HCT116 (cell line): Measurements from ENCODE around the gene ACTR8. TPM values are rescaled to one million over a fixed set of nuclear protein-coding genes. Genes with fewer than 3 reads are reported as not detected.

Experiments used
- ATAC-seq: fragments of 200-7000 bp; cut with Tn5 transposase; 2 replicates; pipeline ENCODE4 v1.9.1; 2020; ENCODE audit warnings: mild to moderate bottlenecking, moderate library complexity
- BruUV-seq: library from RNA; stranded (reverse); fragments of 400-500 nt; replicated peaks from 2 replicates; lab custom pipeline; 2021; lab: Mats Ljungman, UMichigan
- CTCF ChIA-PET: fragments of 300-600 bp; sonication (Branson Sonifier 250); formaldehyde crosslinking; loops from one replicate; lab custom pipeline; 2021; ENCODE audit warnings: antibody characterized with exemption; lab: Charles Lee
- POLR2A ChIA-PET: fragments of 300-600, 350-600 bp; sonication (Branson Sonifier 250); formaldehyde crosslinking; loops from one replicate; lab custom pipeline; 2021; ENCODE audit warnings: antibody characterized with exemption; lab: Charles Lee
- RAD21 ChIA-PET, 2 experiments: fragments of 300-600 bp; sonication (Branson Sonifier 250); formaldehyde crosslinking; loops; one replicate each; lab custom pipeline; 2023; ENCODE audit warnings: low total read pairs in 2 of 2; ENCODE audit not compliant: uncharacterized antibody in 2 of 2, unreplicated experiment in 2 of 2, low non-redundant PET in 1 of 2; lab: Charles Lee
- DNase-seq: peaks from one replicate; pipeline ENCODE4 v3.0.0-alpha.2; 2010; ENCODE audit warnings: low read depth, low spot score
- H2AFZ ChIP-seq: fragments of 200-600 bp; shearing (Covaris generic), sonication (generic); 2 replicates; pipeline ENCODE4 v1.6.1; 2017; ENCODE audit warnings: low read depth, mixed run types, mixed read lengths, antibody characterized with exemption, low read length; ENCODE audit not compliant: poor library complexity, severe bottlenecking
- H3K27ac ChIP-seq: 2 replicates; pipeline ENCODE4 v1.5.1; 2012; ENCODE audit warnings: low read depth, low read length
- H3K27me3 ChIP-seq: fragments of 200-600 bp; sonication (generic); 2 replicates; pipeline ENCODE4 v1.6.1; 2016; ENCODE audit warnings: mixed run types, low read length, mixed read lengths; ENCODE audit not compliant: insufficient read depth
- H3K36me3 ChIP-seq, 2 experiments: fragments of 200-500 bp in 1 of 2; fragments of 200-600 bp in 1 of 2; sonication (Bioruptor generic) in 1 of 2; sonication (generic) in 1 of 2; 2 replicates each; pipeline versions ENCODE4 v1.5.1 to v1.6.1; 2014 to 2016; ENCODE audit warnings: low read length in 2 of 2, inconsistent platforms in 1 of 2, mixed read lengths in 1 of 2, mixed run types in 1 of 2; ENCODE audit not compliant: insufficient read depth in 2 of 2, control insufficient read depth in 1 of 2
- H3K4me1 ChIP-seq, 2 experiments: fragments of 200-600 bp in 1 of 2; sonication (generic) in 1 of 2; 2 replicates each; pipeline versions ENCODE4 v1.5.1 to v1.6.1; 2012 to 2017; ENCODE audit warnings: low read length in 2 of 2, inconsistent platforms in 1 of 2, mild to moderate bottlenecking in 1 of 2, mixed read lengths in 1 of 2, mixed run types in 1 of 2, moderate library complexity in 1 of 2; ENCODE audit not compliant: insufficient read depth in 2 of 2, control insufficient read depth in 1 of 2
- H3K4me2 ChIP-seq: fragments of 200-600 bp; sonication (generic); 2 replicates; pipeline ENCODE4 v1.6.1; 2017; ENCODE audit warnings: mixed run types, low read length, mixed read lengths
- H3K4me3 ChIP-seq, 2 experiments: fragments of 200-600 bp in 1 of 2; sonication (generic) in 1 of 2; replicated peaks in 1 of 2; 2 replicates each; pipeline ENCODE4 v1.5.1; 2011 to 2016; ENCODE audit warnings: low read length in 2 of 2, control low read depth in 1 of 2, low read depth in 1 of 2, mild to moderate bottlenecking in 1 of 2, mixed read lengths in 1 of 2, mixed run types in 1 of 2
- H3K79me2 ChIP-seq: fragments of 200-600 bp; sonication (generic); 2 replicates; pipeline ENCODE4 v1.6.1; 2017; ENCODE audit warnings: mild to moderate bottlenecking, mixed run types, low read length, moderate library complexity, mixed read lengths; ENCODE audit not compliant: insufficient read depth
- H3K9ac ChIP-seq: fragments of 200-600 bp; sonication (generic); 2 replicates; pipeline ENCODE4 v1.6.1; 2016; ENCODE audit warnings: low read length, mixed read lengths
- H3K9me2 ChIP-seq: fragments of 200-600 bp; sonication (generic), shearing (Covaris generic); 2 replicates; pipeline ENCODE4 v1.6.1; 2017; ENCODE audit warnings: mixed run types, mild to moderate bottlenecking, moderate library complexity; ENCODE audit not compliant: insufficient read depth
- H3K9me3 ChIP-seq, 2 experiments: fragments of 200-500 bp in 1 of 2; fragments of 200-600 bp in 1 of 2; sonication (Bioruptor generic) in 1 of 2; sonication (generic) in 1 of 2; 2 replicates each; pipeline ENCODE4 v1.6.1; 2014 to 2017; ENCODE audit warnings: low read length in 2 of 2, mixed read lengths in 2 of 2, inconsistent platforms in 1 of 2, low read depth in 1 of 2, mild to moderate bottlenecking in 1 of 2, mixed run types in 1 of 2, moderate library complexity in 1 of 2; ENCODE audit not compliant: control insufficient read depth in 1 of 2, insufficient read depth in 1 of 2
- H4K20me1 ChIP-seq: fragments of 200-600 bp; sonication (generic), shearing (Covaris generic); 2 replicates; pipeline ENCODE4 v1.6.1; 2017; ENCODE audit warnings: mixed run types, mild to moderate bottlenecking, moderate library complexity; ENCODE audit not compliant: insufficient read depth
- CBX3 ChIP-seq: IDR thresholded peaks from 2 replicates; pipeline ENCODE4 v1.6.1; 2012; ENCODE audit warnings: low read depth
- CTCF ChIP-seq, 3 experiments: fragments of 200-600 bp in 1 of 3; sonication (generic) in 1 of 3; IDR thresholded peaks in 2 of 3; conservative IDR thresholded peaks in 1 of 3; 2 replicates each; pipeline ENCODE4 v1.5.1; 2012 to 2017; ENCODE audit warnings: low read depth in 2 of 3, low read length in 2 of 3, antibody characterized with exemption in 1 of 3, borderline replicate concordance in 1 of 3, control low read depth in 1 of 3, mild to moderate bottlenecking in 1 of 3, mixed read lengths in 1 of 3, mixed run types in 1 of 3, moderate library complexity in 1 of 3; ENCODE audit not compliant: insufficient read depth in 1 of 3
- EGR1 ChIP-seq: IDR thresholded peaks from 2 replicates; pipeline ENCODE4 v1.6.1; 2012; ENCODE audit warnings: low read depth
- ELF1 ChIP-seq: IDR thresholded peaks from 2 replicates; pipeline ENCODE4 v1.6.1; 2012; ENCODE audit warnings: low read depth, borderline replicate concordance
- FOSL1 ChIP-seq: IDR thresholded peaks from 2 replicates; pipeline ENCODE4 v1.6.1; 2012; ENCODE audit warnings: low read depth
- JUND ChIP-seq: IDR thresholded peaks from 2 replicates; pipeline ENCODE4 v1.6.1; 2012
- MAX ChIP-seq: IDR thresholded peaks from 2 replicates; pipeline ENCODE4 v1.6.1; 2012
- POLR2A ChIP-seq: IDR thresholded peaks from 2 replicates; pipeline ENCODE4 v1.7.0; 2011; ENCODE audit warnings: borderline replicate concordance; ENCODE audit not compliant: insufficient read depth, insufficient read length; ENCODE audit errors: extremely low read depth
- POLR2AphosphoS5 ChIP-seq: IDR thresholded peaks from 2 replicates; pipeline ENCODE4 v1.6.1; 2011; ENCODE audit warnings: mild to moderate bottlenecking, low read depth, low read length, moderate library complexity
- RAD21 ChIP-seq: IDR thresholded peaks from 2 replicates; pipeline ENCODE4 v1.6.1; 2012; ENCODE audit warnings: low read depth, mild to moderate bottlenecking
- SP1 ChIP-seq: IDR thresholded peaks from 2 replicates; pipeline ENCODE4 v1.6.1; 2012; ENCODE audit warnings: low read depth
- SRF ChIP-seq: IDR thresholded peaks from 2 replicates; pipeline ENCODE4 v1.6.1; 2012; ENCODE audit warnings: low read depth
- TCF7L2 ChIP-seq: IDR thresholded peaks from 2 replicates; pipeline ENCODE4 v1.7.0; 2011; ENCODE audit warnings: borderline replicate concordance, inconsistent platforms; ENCODE audit not compliant: insufficient read depth, insufficient read length; ENCODE audit errors: extremely low read depth
- YY1 ChIP-seq: IDR thresholded peaks from 2 replicates; pipeline ENCODE4 v1.6.1; 2011; ENCODE audit warnings: low read length, low read depth, moderate library complexity, mild to moderate bottlenecking; ENCODE audit not compliant: insufficient replicate concordance; ENCODE audit errors: extremely low read depth
- ZBTB33 ChIP-seq: IDR thresholded peaks from 2 replicates; pipeline ENCODE4 v1.6.1; 2011; ENCODE audit warnings: mild to moderate bottlenecking, low read length, moderate library complexity; ENCODE audit not compliant: insufficient replicate concordance; ENCODE audit errors: extremely low read depth
- ZFX ChIP-seq: fragments of 450-650 bp; IDR thresholded peaks from 2 replicates; pipeline ENCODE4 v1.6.1; 2017
- ZNF274 ChIP-seq: fragments of 200-500 bp; sonication (Bioruptor generic); IDR thresholded peaks from 2 replicates; pipeline ENCODE4 v1.6.1; 2014; ENCODE audit warnings: mild to moderate bottlenecking, low read depth, low read length, inconsistent platforms
- intact Hi-C: fragments of 100-400 bp; cut with micrococcal nuclease; formaldehyde crosslinking; loops from 2 replicates; pipeline ENCODE4 v1.10.0; 2022
- total RNA-seq: library from RNA; stranded (reverse); gene quantifications from one replicate; pipeline ENCODE4 v1.2.1, GENCODE V29; 2021; ENCODE audit not compliant: unreplicated experiment
- TF ChIP-seq, protein P1 (sequence below): IDR thresholded peaks from 2 replicates; pipeline ENCODE4 v1.6.1; 2012

Gene ACTR8
- total RNA-seq, 1 experiment from 2014 or later = 25.5 TPM

- Histone ChIP-seq H3K4me2 (no peak overlapping the region), H3K27ac (no peak overlapping the region), H3K36me3 (no peaks in the 10 kb centered on the region), H3K9ac (no peak overlapping the region), H4K20me1 (no peaks in the 10 kb centered on the region), H3K4me1 (no peaks in the 10 kb centered on the region), H3K79me2 (no peaks in the 10 kb centered on the region), H2AFZ (no peak overlapping the region), H3K27me3 (no peaks in the 10 kb centered on the region), H3K9me2 (no peaks in the 10 kb centered on the region), H3K4me3 (no peak overlapping the region), H3K9me3 (no peaks in the 10 kb centered on the region)
- ChIA-PET CTCF (no interaction called here), RAD21 (no interaction called here), POLR2A (interaction anchor here (2.3 kb wide), 1 partner anchor 9 kb away, joined by 6 read pairs; the partner anchor contains the start of gene SELENOK)
- no peak for TF ChIP-seq ZFX
- TF ChIP-seq POLR2AphosphoS5 = no peak
- TF ChIP-seq RAD21 = no peak
- no peak for TF ChIP-seq ZNF274
- no peak for TF ChIP-seq CTCF (IDR thresholded peaks at IDR 0.05 in 2 of 3, conservative IDR thresholded peaks at IDR 0.05 in 1 of 3; ENCODE audit: borderline replicate concordance in 1 of 3, insufficient read depth in 1 of 3, low read depth in 2 of 3, low read length in 2 of 3)
- TF ChIP-seq MAX = no peak
- TF ChIP-seq TCF7L2 = no peak
- no peak for TF ChIP-seq SP1
- TF ChIP-seq EGR1 = no peak
- no peak for TF ChIP-seq ELF1
- no peak for TF ChIP-seq FOSL1
- TF ChIP-seq POLR2A = no peak
- no peak for TF ChIP-seq SRF
- TF ChIP-seq, protein P1, sequence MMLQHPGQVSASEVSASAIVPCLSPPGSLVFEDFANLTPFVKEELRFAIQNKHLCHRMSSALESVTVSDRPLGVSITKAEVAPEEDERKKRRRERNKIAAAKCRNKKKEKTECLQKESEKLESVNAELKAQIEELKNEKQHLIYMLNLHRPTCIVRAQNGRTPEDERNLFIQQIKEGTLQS = no peak
- TF ChIP-seq CBX3 = no peak
- TF ChIP-seq YY1 = no peak
- TF ChIP-seq ZBTB33 = no peak
- TF ChIP-seq JUND = no peak
- intact Hi-C loops = no loop called here
- BruUV-seq = no TSS peak
- DNase-seq = no peak
- ATAC-seq = no peak
Observed at GRCh38 chr3:53900666-53901331, 18.8 kb upstream of the ACTR8 start.
